DMS 273 treated with DMSO at 0.1 percent for 48 hours (cell line): ENCODE results near the gene LRP1B.

Source experiments
- DNase-seq: peaks from one replicate; lab custom pipeline; 2025; lab: John Stamatoyannopoulos, UW

Gene LRP1B

DNA sequence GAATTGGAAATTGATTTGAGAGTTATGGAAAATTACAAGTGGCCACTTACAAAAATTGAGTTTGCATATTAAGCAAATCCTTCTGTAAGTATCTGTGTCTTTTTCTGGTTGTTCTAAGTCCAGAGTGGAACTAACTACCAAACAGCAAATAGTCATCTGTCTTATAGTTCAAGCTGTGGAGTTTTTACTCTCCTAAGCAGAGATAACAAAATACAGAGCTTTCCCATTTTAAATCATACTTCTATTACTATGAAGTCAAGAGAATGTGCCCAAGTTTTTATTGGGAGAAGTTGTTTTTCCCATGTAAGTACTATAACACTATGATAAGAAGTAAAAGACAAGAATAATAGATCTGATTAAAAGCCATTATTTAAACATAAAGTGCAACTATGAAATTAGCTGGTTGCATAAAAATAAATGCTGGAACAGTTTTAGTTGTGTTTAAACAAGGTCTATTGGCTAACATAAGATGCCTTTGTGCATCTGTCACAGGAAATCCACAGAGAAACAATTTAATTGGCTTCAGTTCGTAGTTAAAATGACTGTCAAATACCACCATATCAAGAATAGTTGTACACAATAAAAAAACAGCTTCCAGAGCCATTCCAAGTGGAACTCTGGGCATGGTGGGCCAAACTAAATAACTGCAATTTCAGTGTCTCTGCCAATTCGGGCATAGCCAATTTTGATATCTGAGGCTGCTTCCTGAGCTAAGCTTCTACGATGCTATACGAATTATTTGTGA lies 1883.2 kb downstream of the LRP1B start:
- no peak for DNase-seq

GRCh38 chr2:140246957-140247356 lies 1883.9 kb downstream of the LRP1B start:
- no peak for DNase-seq

DNA sequence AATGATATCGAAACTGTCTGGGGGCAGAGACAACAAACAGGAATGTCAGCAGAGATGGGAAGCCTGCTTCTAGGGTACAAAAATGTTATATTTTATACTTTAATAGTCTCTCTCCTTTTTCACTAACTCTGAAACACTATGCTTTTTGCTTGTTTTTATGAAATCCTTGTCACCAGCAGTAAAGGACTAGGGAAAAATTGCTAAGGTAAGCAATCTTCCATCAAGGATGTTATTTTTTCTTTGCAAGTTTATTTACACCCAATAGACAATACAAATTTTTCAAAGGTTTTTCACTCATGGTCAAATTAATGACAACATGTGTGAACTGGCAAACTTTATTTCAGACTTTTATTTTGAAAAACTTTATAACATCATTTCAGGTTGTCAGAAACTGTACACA lies 1884.8 kb downstream of the LRP1B start:
- DNase-seq, result no peak

DNA sequence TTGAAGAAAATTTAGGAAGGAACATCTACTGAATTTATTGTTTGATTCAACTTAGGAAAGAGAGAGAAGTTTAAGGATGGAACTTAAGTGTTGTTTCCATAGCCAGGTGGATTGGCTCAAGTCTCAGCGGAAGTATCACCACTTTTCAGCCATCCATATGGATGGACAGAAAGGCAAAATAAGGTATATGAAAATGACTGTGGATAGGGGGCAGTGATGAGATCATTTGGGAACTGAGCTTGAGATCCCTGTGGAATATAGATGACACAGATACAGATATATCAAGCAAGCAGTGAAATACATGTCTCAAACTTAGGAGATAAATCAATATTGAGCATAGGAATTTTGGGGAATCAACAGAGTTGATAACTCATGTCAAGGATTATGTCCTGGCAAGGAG lies 1887.9 kb downstream of the LRP1B start:
- DNase-seq, result no peak

DNA sequence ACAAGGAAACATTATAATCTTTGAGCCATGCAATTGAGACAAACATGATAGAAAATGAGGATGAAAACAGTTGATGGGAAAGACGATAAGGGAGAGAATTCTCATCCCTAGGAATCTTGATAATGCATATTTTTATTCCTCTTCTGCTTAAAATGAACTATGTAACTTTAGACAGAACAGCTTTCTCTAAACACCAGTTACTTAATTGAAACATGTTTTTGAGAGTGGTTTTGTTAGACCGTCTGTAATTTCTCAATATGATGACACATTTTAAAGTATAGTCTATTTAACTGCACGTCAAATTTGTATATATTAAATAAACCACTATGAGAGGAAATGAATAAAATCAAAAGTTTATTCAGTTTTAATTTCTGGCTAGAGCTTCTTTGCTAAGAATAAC lies 1896.7 kb downstream of the LRP1B start:
- DNase-seq, result no peak

DNA sequence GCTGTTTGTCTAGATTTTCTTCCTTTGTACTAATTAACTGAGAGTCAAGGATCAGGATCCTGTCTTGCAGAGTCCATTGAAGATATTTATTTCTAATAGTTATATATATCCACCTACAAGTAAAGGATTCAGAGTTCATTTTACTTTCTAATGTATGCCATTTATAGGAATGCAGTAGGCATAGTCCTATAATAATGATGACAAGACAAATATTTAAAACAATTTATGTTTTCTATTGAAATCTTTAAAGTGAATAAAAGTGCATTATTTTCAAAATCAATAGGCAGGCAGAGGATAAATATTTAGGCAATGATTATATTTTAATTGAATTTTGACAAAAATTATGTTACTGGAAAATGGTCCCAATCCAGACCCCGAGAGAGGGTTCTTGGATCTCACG lies 1919.9 kb downstream of the LRP1B start:
- no peak for DNase-seq

DNA sequence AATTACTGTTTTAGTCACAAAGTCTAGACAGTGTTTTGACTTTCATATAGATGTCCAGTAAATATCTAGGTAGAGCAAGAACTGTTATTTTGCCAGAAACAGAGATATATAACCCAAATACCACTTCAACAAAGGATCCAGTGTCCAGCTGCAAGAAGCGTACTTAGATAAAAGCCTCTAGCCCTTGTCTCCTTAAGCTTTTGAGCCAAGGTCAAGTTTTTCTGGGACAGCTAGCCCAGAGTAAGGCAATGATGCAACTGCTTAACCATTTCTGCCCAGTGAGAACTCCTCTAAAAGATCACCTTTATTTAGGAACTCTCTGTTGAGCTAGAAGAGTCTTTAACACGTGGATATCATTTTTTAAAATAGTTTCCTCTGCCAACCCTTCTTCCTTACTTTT lies 1925.7 kb downstream of the LRP1B start:
- DNase-seq, result no peak

GRCh38 chr2:140203347-140203746 lies 1927.5 kb downstream of the LRP1B start:
- DNase-seq, result no peak

- DNase-seq, result no peak
These were observed 1929.2 kb downstream of the LRP1B start for GRCh38 chr2:140201572-140201971.

DNA sequence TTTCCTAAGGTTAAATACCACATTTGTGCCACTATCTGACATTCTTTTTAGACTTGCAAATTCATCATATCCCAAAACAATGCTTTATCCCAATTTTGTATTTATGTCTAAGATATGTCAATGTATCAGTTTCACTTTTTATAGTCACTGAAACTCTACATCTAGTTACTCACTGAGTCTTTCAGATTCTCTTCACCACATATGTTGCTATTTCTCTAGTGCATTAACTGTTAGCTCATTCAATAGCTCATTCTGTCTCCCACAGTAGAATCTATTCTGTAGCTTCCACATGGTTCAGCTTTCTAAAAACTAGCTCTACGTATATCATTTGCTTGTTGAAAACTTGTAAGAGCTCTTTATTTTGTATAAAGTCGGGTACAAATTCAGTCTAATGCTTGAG lies 1930.1 kb downstream of the LRP1B start:
- no peak for DNase-seq

- DNase-seq, result no peak
These were observed 1930.5 kb downstream of the LRP1B start for GRCh38 chr2:140200307-140200706.

DNA sequence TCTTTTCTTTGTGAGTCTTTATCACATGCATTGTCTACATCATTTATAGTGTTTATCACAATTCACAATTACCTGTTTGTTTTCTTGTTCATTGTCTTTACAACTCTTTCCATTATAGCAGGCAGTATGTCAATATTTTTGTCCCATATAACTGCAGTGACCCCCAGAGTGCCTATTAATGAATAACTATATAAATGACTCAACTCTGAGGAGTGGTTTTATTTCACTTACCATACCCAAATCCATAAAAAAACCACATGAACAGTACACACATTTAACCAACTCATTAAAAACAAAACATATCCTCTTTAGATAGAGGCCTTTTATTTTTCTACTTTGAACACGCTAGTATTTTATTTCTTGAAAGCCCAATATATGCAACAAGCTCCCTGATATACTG lies 1931.5 kb downstream of the LRP1B start:
- DNase-seq, result no peak

DNA sequence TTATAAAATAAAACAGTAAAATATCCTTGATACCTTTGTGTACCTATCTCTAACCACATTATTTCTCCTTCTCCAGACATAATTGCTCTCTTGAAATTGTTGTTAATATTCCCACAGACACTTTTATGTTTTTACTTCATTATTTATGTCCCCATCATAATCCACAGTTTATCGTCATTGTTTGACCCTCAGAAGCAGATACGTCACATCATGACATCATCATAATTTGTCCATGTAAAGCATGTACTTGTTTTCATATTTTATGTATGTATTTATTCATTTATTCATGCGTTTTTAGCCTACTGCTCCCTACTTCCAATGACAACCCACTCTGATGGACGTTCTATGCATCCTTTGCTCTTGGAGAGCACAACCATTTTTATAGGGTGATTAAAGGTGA lies 1943.7 kb downstream of the LRP1B start:
- DNase-seq, result no peak

DNA sequence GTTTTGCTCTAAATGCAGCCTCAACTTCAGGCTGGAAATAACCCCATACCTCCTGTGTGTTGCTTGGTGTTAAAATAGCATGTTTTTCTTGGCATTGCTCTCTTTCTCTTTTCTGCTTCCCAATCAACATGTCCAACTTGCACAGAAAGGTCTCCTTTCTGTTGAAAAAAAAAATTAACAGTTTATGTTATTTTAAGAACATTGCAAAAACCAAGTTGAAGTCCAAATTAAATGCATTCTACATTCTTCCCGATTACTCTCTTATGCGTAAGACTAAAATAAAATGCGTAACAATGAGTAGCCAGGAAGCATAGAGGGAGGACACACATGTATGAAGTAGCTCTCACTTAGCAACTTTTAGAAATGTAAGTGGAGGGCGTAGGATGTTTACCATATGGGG lies 1944.5 kb downstream of the LRP1B start:
- DNase-seq, result no peak

- no peak for DNase-seq
These were observed 1945.7 kb downstream of the LRP1B start for GRCh38 chr2:140185076-140185475.

DNA sequence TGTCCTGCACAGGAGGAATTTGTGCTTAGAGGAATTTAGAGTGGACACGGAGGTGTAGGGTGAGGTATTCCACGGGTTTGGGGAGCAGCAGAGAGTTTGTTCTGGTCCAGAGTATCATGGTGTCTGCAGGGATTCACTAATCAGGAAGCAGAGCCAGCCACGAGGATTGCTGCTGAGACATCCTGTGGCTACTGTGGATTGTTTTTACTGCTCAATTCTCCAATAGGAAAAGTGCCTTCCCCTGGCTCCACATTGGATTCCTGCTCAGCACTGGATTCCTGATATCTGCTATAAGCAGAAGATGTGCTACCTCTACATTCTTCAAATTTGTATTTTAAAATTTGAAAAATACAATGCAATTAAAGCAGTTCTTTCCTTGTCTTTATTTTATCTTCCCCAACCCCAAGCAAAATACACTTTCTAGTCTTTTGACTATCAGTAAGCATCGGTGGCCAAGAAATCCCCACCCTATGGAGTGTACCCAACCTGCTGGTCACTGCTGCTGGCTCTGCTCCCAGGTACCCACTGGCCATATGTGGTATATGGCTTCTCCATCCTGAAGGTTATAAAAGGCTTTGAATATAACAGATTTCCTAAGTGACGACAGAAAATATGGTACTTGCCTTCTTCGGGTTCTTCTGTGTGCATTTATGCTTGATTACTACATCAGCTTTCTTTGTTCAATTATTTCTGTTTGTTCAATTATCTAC lies 1947.6 kb downstream of the LRP1B start:
- DNase-seq, result no peak
